ENCODE measurements around the gene PI4KA. TPM values are rescaled to one million over a fixed set of nuclear protein-coding genes. Genes with fewer than 3 reads are reported as not detected.
A peak's percentile ranks its signal among the peaks of the same experiment; 100 is the strongest.
"Not testable (repeated sequence)": the region's sequence is repeated elsewhere in the genome, so short reads cannot be mapped to it uniquely, and the experiment has no call there.

Gene PI4KA
- total and polyA plus RNA-seq, 2 donors (not counting 1 experiment from before 2014, with no cell fraction given), result 26.4 to 40.6 TPM

- not testable (repeated sequence) for H3K27ac ChIP-seq (ENCODE audit: insufficient read depth, low read length); H3K4me2 ChIP-seq (ENCODE audit: extremely low read depth, insufficient read depth, low read length); DNase-seq (ENCODE audit: low read depth in 2 of 2); H3K4me1 ChIP-seq (ENCODE audit: control insufficient read depth, extremely low read depth, insufficient read depth, low read length); H2AFZ ChIP-seq (ENCODE audit: low read length); H3K9ac ChIP-seq (ENCODE audit: insufficient read depth, low read length); H4K20me1 ChIP-seq (ENCODE audit: control insufficient read depth, extremely low read depth, insufficient read depth, low read length); H3K36me3 ChIP-seq (ENCODE audit: control insufficient read depth, insufficient read depth, low read length); H3K27me3 ChIP-seq (ENCODE audit: control insufficient read depth, insufficient read depth, low read length); H3K79me2 ChIP-seq (ENCODE audit: control insufficient read depth, insufficient read depth, low read length); H3K9me3 ChIP-seq (ENCODE audit: control insufficient read depth, insufficient read depth, low read depth, low read length); H3K4me3 ChIP-seq (replicated peaks in 1 of 4; ENCODE audit: control extremely low read depth in 1 of 4, insufficient read depth in 1 of 4, low read depth in 3 of 4, low read length in 4 of 4)
These were observed 151.0 kb downstream of the PI4KA start for GRCh38 chr22:20707549-20708118.

GRCh38 chr22:20703816-20704609, 154.6 kb downstream of the PI4KA start:
- not testable (repeated sequence) for H3K4me2 ChIP-seq (ENCODE audit: extremely low read depth, insufficient read depth, low read length)
- H3K4me3 ChIP-seq (replicated peaks in 1 of 4; ENCODE audit: control extremely low read depth in 1 of 4, insufficient read depth in 1 of 4, low read depth in 3 of 4, low read length in 4 of 4), result peak overlapping the region in 1 of 4 experiments; percentile 33

DNA sequence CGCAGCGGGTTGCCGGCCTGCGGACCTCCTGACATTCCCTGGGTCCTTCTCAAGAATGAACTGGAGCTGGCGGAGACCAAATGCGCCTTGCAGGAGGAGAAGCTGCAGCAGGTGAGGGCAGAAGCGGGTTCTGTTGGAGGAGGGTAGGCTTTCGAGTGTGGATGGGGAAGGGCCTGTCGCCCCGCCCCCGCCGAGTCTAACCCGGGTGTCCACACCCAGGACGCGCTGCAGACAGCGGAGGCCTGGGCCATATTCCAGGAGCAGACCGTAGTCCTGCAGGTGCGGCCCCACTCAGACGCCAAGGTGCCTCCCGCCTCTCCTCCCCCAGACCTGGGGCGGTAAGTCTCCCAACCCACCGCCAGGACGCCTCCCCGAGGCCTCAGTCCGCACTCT, 155.2 kb downstream of the PI4KA start:
- DNase-seq (ENCODE audit: low read depth in 2 of 2); H4K20me1 ChIP-seq (ENCODE audit: control insufficient read depth, extremely low read depth, insufficient read depth, low read length); H3K36me3 ChIP-seq (ENCODE audit: control insufficient read depth, insufficient read depth, low read length); H3K9ac ChIP-seq (ENCODE audit: insufficient read depth, low read length); H3K79me2 ChIP-seq (ENCODE audit: control insufficient read depth, insufficient read depth, low read length); H2AFZ ChIP-seq (ENCODE audit: low read length); H3K27me3 ChIP-seq (ENCODE audit: control insufficient read depth, insufficient read depth, low read length); H3K27ac ChIP-seq (ENCODE audit: insufficient read depth, low read length); H3K4me2 ChIP-seq (ENCODE audit: extremely low read depth, insufficient read depth, low read length); H3K9me3 ChIP-seq (ENCODE audit: control insufficient read depth, insufficient read depth, low read depth, low read length); H3K4me1 ChIP-seq (ENCODE audit: control insufficient read depth, extremely low read depth, insufficient read depth, low read length): not testable (repeated sequence)
- peak overlapping the region in 1 of 4 experiments; percentile 33 for H3K4me3 ChIP-seq (replicated peaks in 1 of 4; ENCODE audit: control extremely low read depth in 1 of 4, insufficient read depth in 1 of 4, low read depth in 3 of 4, low read length in 4 of 4)

More at GRCh38 chr22:20703816-20704609, 154.6 kb downstream of the PI4KA start:
- not testable (repeated sequence) for H3K27ac ChIP-seq (ENCODE audit: insufficient read depth, low read length); H3K4me1 ChIP-seq (ENCODE audit: control insufficient read depth, extremely low read depth, insufficient read depth, low read length); H3K36me3 ChIP-seq (ENCODE audit: control insufficient read depth, insufficient read depth, low read length); H3K9ac ChIP-seq (ENCODE audit: insufficient read depth, low read length); H3K27me3 ChIP-seq (ENCODE audit: control insufficient read depth, insufficient read depth, low read length); DNase-seq (ENCODE audit: low read depth in 2 of 2); H3K9me3 ChIP-seq (ENCODE audit: control insufficient read depth, insufficient read depth, low read depth, low read length); H2AFZ ChIP-seq (ENCODE audit: low read length); H4K20me1 ChIP-seq (ENCODE audit: control insufficient read depth, extremely low read depth, insufficient read depth, low read length); H3K79me2 ChIP-seq (ENCODE audit: control insufficient read depth, insufficient read depth, low read length)

- peak overlapping the region; percentile 87 for H2AFZ ChIP-seq (ENCODE audit: low read length)
- peak overlapping the region; percentile 32 for H3K9ac ChIP-seq (ENCODE audit: insufficient read depth, low read length)
- H3K9me3 ChIP-seq (ENCODE audit: control insufficient read depth, insufficient read depth, low read depth, low read length); H3K27me3 ChIP-seq (ENCODE audit: control insufficient read depth, insufficient read depth, low read length); H4K20me1 ChIP-seq (ENCODE audit: control insufficient read depth, extremely low read depth, insufficient read depth, low read length); H3K27ac ChIP-seq (ENCODE audit: insufficient read depth, low read length); H3K79me2 ChIP-seq (ENCODE audit: control insufficient read depth, insufficient read depth, low read length); H3K4me1 ChIP-seq (ENCODE audit: control insufficient read depth, extremely low read depth, insufficient read depth, low read length); H3K36me3 ChIP-seq (ENCODE audit: control insufficient read depth, insufficient read depth, low read length): not testable (repeated sequence)
- peak overlapping the region; percentile 38 to 66 (median 54) for H3K4me3 ChIP-seq (replicated peaks in 1 of 4; ENCODE audit: control extremely low read depth in 1 of 4, insufficient read depth in 1 of 4, low read depth in 3 of 4, low read length in 4 of 4)
- peak overlapping the region; percentile 81 for H3K4me2 ChIP-seq (ENCODE audit: extremely low read depth, insufficient read depth, low read length)
- DNase-seq (ENCODE audit: low read depth in 2 of 2), result peak; percentile 84 to 92
These were observed 155.8 kb downstream of the PI4KA start for GRCh38 chr22:20702546-20703413.

GRCh38 chr22:20702175-20702545, 156.5 kb downstream of the PI4KA start:
- not testable (repeated sequence) for H3K4me2 ChIP-seq (ENCODE audit: extremely low read depth, insufficient read depth, low read length); H3K27me3 ChIP-seq (ENCODE audit: control insufficient read depth, insufficient read depth, low read length); H3K4me1 ChIP-seq (ENCODE audit: control insufficient read depth, extremely low read depth, insufficient read depth, low read length); H3K9ac ChIP-seq (ENCODE audit: insufficient read depth, low read length); H2AFZ ChIP-seq (ENCODE audit: low read length); H3K9me3 ChIP-seq (ENCODE audit: control insufficient read depth, insufficient read depth, low read depth, low read length); H3K27ac ChIP-seq (ENCODE audit: insufficient read depth, low read length); H4K20me1 ChIP-seq (ENCODE audit: control insufficient read depth, extremely low read depth, insufficient read depth, low read length); H3K36me3 ChIP-seq (ENCODE audit: control insufficient read depth, insufficient read depth, low read length); DNase-seq (ENCODE audit: low read depth in 2 of 2); H3K79me2 ChIP-seq (ENCODE audit: control insufficient read depth, insufficient read depth, low read length)
- peak overlapping the region in 3 of 4 experiments; percentile 38 to 66 (median 39) for H3K4me3 ChIP-seq (replicated peaks in 1 of 4; ENCODE audit: control extremely low read depth in 1 of 4, insufficient read depth in 1 of 4, low read depth in 3 of 4, low read length in 4 of 4)

GRCh38 chr22:20701680-20702136, 156.9 kb downstream of the PI4KA start:
- H3K27me3 ChIP-seq (ENCODE audit: control insufficient read depth, insufficient read depth, low read length); H3K9me3 ChIP-seq (ENCODE audit: control insufficient read depth, insufficient read depth, low read depth, low read length); DNase-seq (ENCODE audit: low read depth in 2 of 2); H3K36me3 ChIP-seq (ENCODE audit: control insufficient read depth, insufficient read depth, low read length); H4K20me1 ChIP-seq (ENCODE audit: control insufficient read depth, extremely low read depth, insufficient read depth, low read length); H3K27ac ChIP-seq (ENCODE audit: insufficient read depth, low read length); H3K4me3 ChIP-seq (replicated peaks in 1 of 4; ENCODE audit: control extremely low read depth in 1 of 4, insufficient read depth in 1 of 4, low read depth in 3 of 4, low read length in 4 of 4); H3K9ac ChIP-seq (ENCODE audit: insufficient read depth, low read length); H3K4me1 ChIP-seq (ENCODE audit: control insufficient read depth, extremely low read depth, insufficient read depth, low read length); H3K79me2 ChIP-seq (ENCODE audit: control insufficient read depth, insufficient read depth, low read length); H2AFZ ChIP-seq (ENCODE audit: low read length): not testable (repeated sequence)
- H3K4me2 ChIP-seq (ENCODE audit: extremely low read depth, insufficient read depth, low read length), result peak overlapping the region; percentile 25
